IMR-90 (cell line): ENCODE results near the gene MECP2. TPM values are rescaled to one million over a fixed set of nuclear protein-coding genes. Genes with fewer than 3 reads are reported as not detected.

ENCODE experiments used
- ATAC-seq: fragments of 200-7000 bp; cut with Tn5 transposase; 2 replicates; pipeline ENCODE4 v1.9.1; 2020; ENCODE audit warnings: low read depth, mild to moderate bottlenecking, moderate library complexity
- BruUV-seq: library from RNA; stranded (reverse); fragments of 400-500 nt; replicated peaks from 2 replicates; lab custom pipeline; 2021; lab: Mats Ljungman, UMichigan
- CTCF ChIA-PET: fragments of 300-600 bp; formaldehyde crosslinking; extraction: SDS; loops from one replicate; lab custom pipeline; 2021; ENCODE audit warnings: antibody characterized with exemption; lab: Yijun Ruan, JAX
- POLR2A ChIA-PET: fragments of 300-600 bp; sonication (Branson Sonifier 250); formaldehyde crosslinking; loops from one replicate; lab custom pipeline; 2022; ENCODE audit warnings: antibody characterized with exemption; ENCODE audit not compliant: unreplicated experiment; lab: Charles Lee
- DNase-seq: peaks from one replicate; pipeline ENCODE4 v3.0.0; 2013
- H2AFZ ChIP-seq: replicated peaks from 2 replicates; pipeline ENCODE3; 2013; ENCODE audit warnings: low read length, mild to moderate bottlenecking; ENCODE audit not compliant: poor library complexity
- H2AK5ac ChIP-seq: 2 replicates; pipeline ENCODE4 v1.6.1; 2013; ENCODE audit warnings: low read depth, low read length, inconsistent platforms
- H2AK9ac ChIP-seq: replicated peaks from 2 replicates; pipeline ENCODE3; 2013; ENCODE audit warnings: mild to moderate bottlenecking, low read depth, low read length, moderate library complexity; ENCODE audit not compliant: poor library complexity
- H2BK120ac ChIP-seq: 2 replicates; pipeline ENCODE4 v1.6.1; 2013; ENCODE audit warnings: low read depth, low read length, inconsistent platforms
- H2BK15ac ChIP-seq: 3 replicates; pipeline ENCODE4 v1.6.1; 2013; ENCODE audit warnings: low read depth, low read length, inconsistent platforms
- H2BK20ac ChIP-seq: 2 replicates; pipeline ENCODE4 v1.6.1; 2013; ENCODE audit warnings: low read depth, mild to moderate bottlenecking, inconsistent platforms, low read length, moderate library complexity
- H2BK5ac ChIP-seq: 2 replicates; pipeline ENCODE4 v1.6.1; 2013; ENCODE audit warnings: mild to moderate bottlenecking, low read depth, low read length, inconsistent platforms; ENCODE audit not compliant: poor library complexity, severe bottlenecking
- H3K14ac ChIP-seq: replicated peaks from 2 replicates; pipeline ENCODE4 v1.6.1; 2013; ENCODE audit warnings: low read depth, low read length, inconsistent platforms
- H3K18ac ChIP-seq: 2 replicates; pipeline ENCODE4 v1.6.1; 2013; ENCODE audit warnings: low read depth, low read length, control low read depth
- H3K23ac ChIP-seq: 2 replicates; pipeline ENCODE4 v1.6.1; 2013; ENCODE audit warnings: low read depth, low read length, inconsistent platforms
- H3K27ac ChIP-seq: 2 replicates; pipeline ENCODE4 v1.5.1; 2013; ENCODE audit warnings: mild to moderate bottlenecking, control low read depth, low read length; ENCODE audit not compliant: insufficient read depth
- H3K27me3 ChIP-seq: 2 replicates; pipeline ENCODE4 v1.6.1; 2013; ENCODE audit warnings: low read length; ENCODE audit not compliant: control insufficient read depth, insufficient read depth
- H3K36me3 ChIP-seq: 2 replicates; pipeline ENCODE4 v1.6.1; 2013; ENCODE audit warnings: low read length, mixed read lengths; ENCODE audit not compliant: control insufficient read depth, insufficient read depth
- H3K4ac ChIP-seq: 2 replicates; pipeline ENCODE4 v1.6.1; 2013; ENCODE audit warnings: low read depth, low read length, inconsistent platforms
- H3K4me1 ChIP-seq: 2 replicates; pipeline ENCODE4 v1.6.1; 2013; ENCODE audit warnings: low read length, mixed read lengths; ENCODE audit not compliant: control insufficient read depth, insufficient read depth
- H3K4me2 ChIP-seq: 2 replicates; pipeline ENCODE4 v1.6.1; 2013; ENCODE audit warnings: low read depth, mild to moderate bottlenecking, control low read depth, low read length, moderate library complexity
- H3K4me3 ChIP-seq: 2 replicates; pipeline ENCODE4 v1.5.1; 2013; ENCODE audit warnings: low read depth, mild to moderate bottlenecking, control low read depth, low read length, moderate library complexity; ENCODE audit not compliant: insufficient read depth
- H3K56ac ChIP-seq: 2 replicates; pipeline ENCODE4 v1.6.1; 2013; ENCODE audit warnings: low read length, inconsistent platforms; ENCODE audit not compliant: insufficient read depth; ENCODE audit errors: extremely low read depth
- H3K79me1 ChIP-seq, 2 experiments: 2 replicates each; pipeline ENCODE4 v1.6.1; 2013; ENCODE audit warnings: low read length in 2 of 2, inconsistent platforms in 1 of 2, low read depth in 1 of 2
- H3K9ac ChIP-seq: 2 replicates; pipeline ENCODE4 v1.6.1; 2013; ENCODE audit warnings: low read depth, low read length, control low read depth
- H3K9me1 ChIP-seq: 2 replicates; pipeline ENCODE4 v1.6.1; 2013; ENCODE audit warnings: low read length, inconsistent platforms; ENCODE audit not compliant: insufficient read depth
- H3K9me3 ChIP-seq: 2 replicates; pipeline ENCODE4 v1.6.1; 2013; ENCODE audit warnings: low read length; ENCODE audit not compliant: control insufficient read depth, insufficient read depth
- H4K20me1 ChIP-seq: 2 replicates; pipeline ENCODE4 v1.6.1; 2013; ENCODE audit warnings: low read length, inconsistent platforms; ENCODE audit not compliant: insufficient read depth
- H4K5ac ChIP-seq: 2 replicates; pipeline ENCODE4 v1.6.1; 2013; ENCODE audit warnings: mild to moderate bottlenecking, low read depth, low read length, control low read depth
- H4K8ac ChIP-seq, 2 experiments: 2 replicates each; pipeline ENCODE4 v1.6.1; 2013; ENCODE audit warnings: low read depth in 2 of 2, low read length in 2 of 2, control low read depth in 1 of 2, inconsistent platforms in 1 of 2
- H4K91ac ChIP-seq: 2 replicates; pipeline ENCODE4 v1.6.1; 2013; ENCODE audit warnings: low read depth, low read length, inconsistent platforms; ENCODE audit not compliant: insufficient read depth
- SMC3 ChIP-seq: fragments of 150-350 bp; IDR thresholded peaks from 2 replicates; pipeline ENCODE4 v1.6.1; 2016; ENCODE audit warnings: low read depth, mild to moderate bottlenecking, antibody characterized with exemption, low read length, moderate library complexity
- USF2 ChIP-seq: fragments of 150-350 bp; IDR thresholded peaks from 2 replicates; pipeline ENCODE4 v1.6.1; 2017; ENCODE audit warnings: mild to moderate bottlenecking, antibody characterized with exemption, low read length, low read depth
- WGBS, 2 experiments: methylation state at CpG; one replicate each; pipeline versions ENCODE4 v1.1.5 to v1.1.7; 2013; ENCODE audit warnings: missing lambda C conversion rate in 2 of 2; ENCODE audit not compliant: insufficient read length in 1 of 2; ENCODE audit errors: extremely low coverage in 2 of 2; 5-methylcytosine and 5-hydroxymethylcytosine counted together
- dilution Hi-C: fragments of 300-500 bp; cut with HindIII; formaldehyde crosslinking; loops from one replicate; pipeline ENCODE4 v1.14.3; 2018; ENCODE audit warnings: low sequenced_read_pairs; ENCODE audit not compliant: unreplicated experiment
- in situ Hi-C: fragments of 300-500 bp; cut with MboI; formaldehyde crosslinking; loops from 3 replicates; pipeline ENCODE4 v1.14.3; 2019; ENCODE audit warnings: low sequenced_read_pairs, inconsistent platforms, mixed read lengths
- intact Hi-C: fragments of 100-400 bp; cut with micrococcal nuclease; formaldehyde crosslinking; loops from 2 replicates; pipeline ENCODE4 v1.10.0; 2022
- polyA plus RNA-seq, 3 experiments: library from polyadenylated mRNA; depleted of rRNA; stranded (reverse); fragments of >200 nt; gene quantifications; 2 replicates each; pipeline ENCODE4 v1.2.3, GENCODE V29; 2012; ENCODE audit warnings: low replicate concordance in 1 of 3
- total RNA-seq: library from RNA; depleted of rRNA; stranded (reverse); fragments of >200 nt; gene quantifications from 2 replicates; pipeline ENCODE4 v1.2.3, GENCODE V29; 2012

Gene MECP2
- total and polyA plus RNA-seq, 2 of the 4 experiments (the other 2 are of a cell fraction), result 8.4 to 10.1 TPM

- Histone ChIP-seq H4K5ac (no peak overlapping the region), H2BK15ac (no peak overlapping the region), H3K4me1 (no peaks in the 10 kb centered on the region), H3K9me1 (no peaks in the 10 kb centered on the region), H3K9ac (no peak overlapping the region), H2BK120ac (no peak overlapping the region), H3K14ac (no peak overlapping the region), H3K18ac (no peak overlapping the region), H3K36me3 (no peaks in the 10 kb centered on the region), H3K27me3 (peaks cover 31% of the 10 kb centered on the region), H3K4me3 (no peak overlapping the region), H2AFZ (no peak overlapping the region), H3K9me3 (no peaks in the 10 kb centered on the region; the same call in 1 of the 2 replicates), H2BK5ac (no peak overlapping the region), H3K79me1 (no peaks in the 10 kb centered on the region), H3K27ac (no peak overlapping the region), H3K56ac (no peak overlapping the region), H2AK5ac (no peak overlapping the region), H2AK9ac (no peak overlapping the region), H4K8ac (no peak overlapping the region), H3K4me2 (no peak overlapping the region), H4K91ac (no peak overlapping the region), H4K20me1 (no peaks in the 10 kb centered on the region), H3K4ac (no peak overlapping the region), H2BK20ac (no peak overlapping the region), H3K23ac (no peak overlapping the region)
- BruUV-seq, result no TSS peak
- ATAC-seq (no peak), DNase-seq (no peak)
- intact Hi-C loops (no loop called here), dilution Hi-C loops (no loop called here), in situ Hi-C loops (no loop called here)
- 73% methylated on average over 4 of the region's 10 CpGs; no CpG with 5 or more reads in 1 of the 2 experiments for WGBS, 2 experiments
- TF ChIP-seq USF2 (no peak), SMC3 (no peak)
- ChIA-PET CTCF (no interaction called here), POLR2A (no interaction called here)
Observed at GRCh38 chrX:154115071-154115470, 17.6 kb upstream of the MECP2 start.
